ENCODE measurements around the gene ZNF714.
"Not testable (repeated sequence)": the region's sequence is repeated elsewhere in the genome, so short reads cannot be mapped to it uniquely, and the experiment has no call there.

The ZNF714 gene

DNA sequence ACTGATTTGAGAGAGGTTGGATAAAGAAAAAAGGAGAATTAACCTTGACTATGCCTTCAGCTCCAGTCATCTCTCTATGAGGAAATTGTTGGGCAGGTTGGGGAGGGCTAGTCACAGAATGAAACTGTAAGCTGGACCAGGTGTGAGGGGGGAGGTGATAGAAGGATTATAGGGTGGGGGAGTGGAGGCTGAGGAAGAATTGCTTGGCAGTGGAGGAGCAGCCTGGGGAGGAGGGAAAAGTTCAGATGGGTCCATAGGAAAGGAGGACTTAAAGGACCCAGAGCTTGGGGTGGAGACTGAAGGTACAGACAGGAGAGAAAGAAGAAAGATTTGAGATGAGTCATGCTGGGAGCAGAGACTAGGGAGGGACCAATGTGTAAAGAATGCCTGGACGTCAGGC is 51.6 kb downstream of the ZNF714 start:
- DNase-seq = no peak

DNA sequence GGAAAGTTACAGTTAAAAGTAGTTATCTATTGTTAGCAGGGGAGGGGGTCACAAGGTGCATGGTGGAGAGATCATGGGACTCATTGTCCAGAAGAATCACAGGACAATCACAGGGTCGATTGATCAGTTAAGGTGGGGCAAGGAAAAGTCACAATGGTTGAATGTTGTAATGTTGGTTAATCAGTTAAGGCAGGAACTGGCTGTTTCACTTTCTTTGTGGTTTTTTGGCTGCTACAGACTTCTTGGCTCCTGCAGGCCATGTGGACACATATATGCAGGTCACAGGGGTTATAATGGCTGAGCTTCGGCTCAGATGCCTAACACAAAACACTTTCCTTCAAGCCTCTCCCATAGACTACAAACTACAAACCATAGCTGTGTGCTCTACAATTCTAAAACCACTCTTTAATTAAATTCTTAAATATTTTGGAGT is 52.9 kb downstream of the ZNF714 start:
- DNase-seq = no peak

DNA sequence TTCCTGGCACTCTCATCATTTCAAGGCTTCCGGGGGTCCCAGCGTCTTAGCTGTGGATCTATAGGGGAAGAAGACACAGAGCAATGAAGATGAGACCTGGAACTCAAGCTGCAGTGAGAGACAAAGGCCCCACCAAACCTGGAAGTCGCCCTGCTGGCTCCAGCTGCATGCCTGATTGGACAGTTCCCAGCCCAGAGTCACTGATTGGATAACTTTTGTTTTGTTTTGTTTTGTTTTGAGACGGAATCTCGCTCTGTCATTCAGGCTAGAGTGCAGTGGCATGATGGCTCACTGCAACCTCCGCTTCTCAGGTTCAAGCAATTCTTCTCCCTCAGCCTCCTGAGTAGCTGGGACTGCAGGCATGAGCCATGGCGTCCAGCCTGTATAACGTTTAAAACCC is 53.4 kb downstream of the ZNF714 start:
- DNase-seq = no peak

GRCh38 chr19:21138130-21138529 is 56.1 kb downstream of the ZNF714 start:
- DNase-seq = no peak

DNA sequence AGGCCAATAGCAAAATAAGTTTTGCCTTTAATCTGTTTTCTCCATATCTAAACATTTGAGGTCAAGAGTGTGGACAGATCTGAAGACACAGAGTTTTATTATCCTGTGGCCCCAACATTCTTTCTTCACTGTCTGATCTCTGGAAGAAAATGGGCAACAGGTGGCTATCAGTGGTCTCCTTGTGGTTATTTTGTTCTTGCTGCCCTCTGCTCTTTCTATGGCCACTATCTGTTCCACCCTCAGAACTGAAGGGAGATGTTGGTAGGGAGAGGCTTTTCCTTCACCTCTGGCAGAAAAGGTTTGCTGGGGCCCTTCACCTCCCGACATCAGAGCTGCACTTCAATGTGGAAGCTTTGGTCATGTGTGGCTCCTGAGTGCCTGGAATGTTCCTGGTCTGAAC is 59.0 kb downstream of the ZNF714 start:
- DNase-seq = not testable (repeated sequence)

DNA sequence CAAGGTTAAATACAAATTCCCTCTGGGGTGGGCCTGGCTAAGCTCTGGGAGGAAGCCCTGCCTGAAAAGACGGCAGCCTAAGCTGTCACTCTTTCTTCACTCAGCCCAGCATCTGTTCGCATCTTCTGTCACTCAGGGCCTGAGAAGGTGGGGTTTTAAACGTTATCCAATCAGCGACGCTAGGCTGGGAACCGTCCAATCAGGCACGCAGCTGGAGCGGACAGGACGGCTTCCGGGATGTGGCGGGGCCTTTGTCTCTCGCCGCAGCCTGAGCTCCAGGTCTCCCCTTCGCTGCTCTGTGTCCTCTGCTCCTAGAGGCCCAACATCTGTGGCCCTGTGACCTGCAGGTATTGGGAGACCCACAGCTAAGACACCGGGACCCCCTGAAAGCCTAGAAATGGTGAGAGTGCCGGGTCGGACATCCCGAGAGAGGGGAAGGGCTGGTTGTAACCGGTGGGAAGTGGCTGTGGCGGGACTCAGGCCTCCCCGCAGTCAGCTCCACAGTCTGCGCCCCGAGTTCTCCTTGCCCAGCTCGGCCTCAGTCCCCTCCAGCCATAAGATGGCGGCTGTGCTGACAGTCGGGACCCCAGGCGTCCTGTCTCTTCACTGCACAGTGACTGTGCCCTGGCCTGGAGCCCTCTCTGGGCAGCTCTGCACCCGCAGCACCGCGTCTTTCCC is 59.9 kb downstream of the ZNF714 start, which contains the start of gene ZNF431:
ZNF431 (plus strand) TSS at position 254 of the 678 bp plus-strand sequence; CDS start at position 398, 144 bp downstream.
- peak; percentile 95 for DNase-seq

DNA sequence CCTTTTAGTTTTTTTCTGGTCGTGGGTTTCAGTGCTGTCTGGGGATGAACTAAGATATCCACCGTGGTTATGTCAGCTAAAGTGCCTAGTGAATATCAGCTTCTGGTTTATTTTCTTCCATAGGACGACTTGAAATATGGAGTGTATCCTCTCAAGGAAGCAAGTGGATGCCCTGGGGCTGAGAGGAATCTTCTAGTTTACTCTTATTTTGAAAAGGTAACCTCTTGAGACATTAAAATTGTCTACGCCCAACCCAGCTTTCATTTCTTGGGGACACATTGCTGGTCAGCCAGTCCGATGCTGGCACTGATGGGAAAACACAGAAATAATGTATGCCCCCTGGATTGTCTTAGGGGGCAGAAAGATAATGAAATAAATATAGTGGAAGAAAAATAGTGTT is 61.4 kb downstream of the ZNF714 start:
- DNase-seq = no peak

DNA sequence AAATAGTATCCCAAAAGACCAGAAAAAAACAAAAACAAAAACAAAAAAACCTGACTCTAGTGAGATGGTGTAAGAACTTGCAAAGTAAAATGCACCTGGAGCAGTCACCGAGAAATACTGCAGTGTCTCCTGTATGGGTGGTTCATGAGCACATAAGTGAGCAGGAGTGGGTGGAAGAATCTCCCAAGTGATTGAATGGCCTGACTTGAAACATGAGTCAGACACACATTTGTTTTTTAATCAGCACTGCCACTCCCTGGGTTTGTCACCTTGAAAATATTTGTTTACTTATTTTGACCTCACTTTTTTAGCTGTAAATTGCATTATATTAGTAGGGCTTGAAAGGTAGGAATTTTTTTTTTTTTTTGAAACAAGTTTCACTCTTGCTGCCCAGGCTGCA is 61.9 kb downstream of the ZNF714 start:
- DNase-seq = no peak

GRCh38 chr19:21147540-21147939 is 65.5 kb downstream of the ZNF714 start:
- DNase-seq = no peak

DNA sequence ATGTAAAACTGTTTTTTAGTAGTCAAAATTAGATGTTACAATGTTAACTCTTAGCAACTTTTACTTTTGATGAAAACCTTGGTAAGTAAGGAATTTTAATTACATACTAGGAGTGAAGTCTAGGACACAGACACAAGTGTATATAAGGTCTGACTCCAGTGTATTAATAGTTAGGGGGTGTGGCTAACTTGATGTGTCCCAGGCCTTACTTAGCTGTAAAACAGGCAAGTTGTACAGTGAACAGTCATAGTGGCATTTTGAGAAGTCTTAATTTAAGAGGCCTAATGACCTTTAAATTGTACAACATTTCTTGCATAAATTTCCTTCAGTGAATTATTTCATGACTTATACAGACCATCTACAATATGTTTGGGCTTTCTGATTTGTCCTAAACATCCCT is 66.7 kb downstream of the ZNF714 start:
- no peak for DNase-seq

- no peak for DNase-seq
Measured at GRCh38 chr19:21149877-21150276, 67.9 kb downstream of the ZNF714 start.

DNA sequence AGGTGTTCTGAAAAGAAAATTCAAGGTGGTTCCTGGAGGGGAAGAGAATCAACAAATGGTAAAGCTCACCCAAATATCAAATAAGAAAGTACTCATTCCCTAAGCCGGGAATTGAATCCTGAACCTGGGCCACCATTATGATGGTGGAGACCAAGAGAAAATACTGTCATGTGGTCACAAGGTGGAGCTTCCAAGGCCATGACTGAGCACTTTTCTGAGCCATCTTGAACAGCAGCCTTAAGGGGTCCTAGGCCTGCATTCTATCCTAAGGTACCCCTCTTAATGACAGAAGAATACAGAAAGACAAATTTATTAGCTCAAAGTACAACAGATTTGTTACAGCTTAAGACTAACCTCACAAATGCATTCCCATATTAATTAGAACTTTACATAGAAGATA is 69.5 kb downstream of the ZNF714 start:
- DNase-seq = no peak

DNA sequence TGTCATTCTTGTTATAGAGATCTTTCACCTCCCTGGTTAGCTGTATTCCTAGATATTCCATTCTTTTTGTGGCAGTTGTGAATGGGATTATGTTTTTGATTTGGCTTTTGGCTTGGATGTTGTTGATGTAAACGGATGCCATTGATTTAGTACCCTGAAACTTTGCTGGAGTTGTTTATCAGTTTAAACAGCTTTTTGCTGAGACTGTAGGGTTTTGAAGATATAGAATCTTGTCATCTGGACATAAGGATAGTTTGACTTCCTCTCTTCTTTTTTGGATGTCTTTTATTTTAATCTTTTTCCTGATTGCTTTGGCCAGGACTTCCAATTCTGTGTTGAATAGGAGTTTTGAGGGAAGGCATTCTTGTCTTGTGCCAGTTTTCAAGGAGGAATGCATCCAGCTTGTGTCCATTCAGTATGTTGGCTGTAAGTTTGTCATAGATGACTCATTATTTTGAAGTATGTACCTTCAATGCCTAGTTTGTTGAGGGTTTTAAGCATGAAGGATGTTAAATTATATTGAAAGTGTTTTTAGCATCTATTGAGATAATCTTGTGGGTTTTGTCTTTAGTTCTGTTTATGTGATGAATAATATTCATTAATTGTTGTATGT is 76.6 kb downstream of the ZNF714 start:
- DNase-seq = no peak

- DNase-seq = no peak
Measured at GRCh38 chr19:21164541-21164940, 82.5 kb downstream of the ZNF714 start.

DNA sequence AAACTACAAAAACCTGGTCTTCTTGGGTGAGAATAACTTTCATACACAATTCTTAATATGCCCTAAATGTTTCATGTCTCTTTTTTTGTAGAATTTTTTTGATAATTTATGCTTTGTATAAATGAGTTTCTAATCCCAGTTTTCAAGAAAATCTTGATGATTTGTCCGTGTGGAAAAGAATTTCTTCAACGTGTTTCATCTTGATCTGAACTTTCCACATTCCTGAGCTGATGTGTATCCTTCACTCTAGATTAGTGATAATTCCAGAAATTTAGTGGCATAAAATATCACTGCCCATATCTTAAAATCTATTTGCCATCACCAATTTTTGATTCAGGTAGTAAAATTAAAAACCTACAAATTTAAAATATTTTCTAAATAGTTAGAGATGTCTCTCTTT is 84.4 kb downstream of the ZNF714 start:
- DNase-seq = no peak

Measured in NCI-H2029 (cell line).